Hepatocyte (in vitro differentiated cells): ENCODE data around the gene PRSS56. TPM values are rescaled to one million over a fixed set of nuclear protein-coding genes. Genes with fewer than 3 reads are reported as not detected.

ENCODE experiments used
- DNase-seq: peaks from one replicate; pipeline ENCODE4 v3.0.0-alpha.2; 2016; ENCODE audit warnings: low spot score
- H2AFZ ChIP-seq: fragments of 200-600 bp; sonication (generic); 2 replicates; pipeline ENCODE4 v1.6.0; 2016; ENCODE audit warnings: antibody characterized with exemption, mild to moderate bottlenecking
- H3K27ac ChIP-seq: fragments of 200-600 bp; sonication (generic); 2 replicates; pipeline ENCODE4 v1.5.1; 2016; ENCODE audit warnings: mild to moderate bottlenecking
- H3K27me3 ChIP-seq: fragments of 200-600 bp; sonication (generic); 2 replicates; pipeline ENCODE4 v1.6.1; 2016
- H3K36me3 ChIP-seq: fragments of 200-600 bp; sonication (generic); replicated peaks from 2 replicates; pipeline ENCODE4 v1.5.1; 2016; ENCODE audit warnings: low read depth; ENCODE audit not compliant: insufficient read depth
- H3K4me1 ChIP-seq: fragments of 200-600 bp; sonication (generic); 2 replicates; pipeline ENCODE4 v1.5.1; 2016; ENCODE audit warnings: mild to moderate bottlenecking, moderate library complexity; ENCODE audit not compliant: insufficient read depth
- H3K4me2 ChIP-seq: fragments of 200-600 bp; sonication (generic); 2 replicates; pipeline ENCODE4 v1.6.0; 2016
- H3K4me3 ChIP-seq: fragments of 200-600 bp; sonication (generic); 2 replicates; pipeline ENCODE4 v1.5.1; 2016; ENCODE audit warnings: mild to moderate bottlenecking
- H3K79me2 ChIP-seq: fragments of 200-600 bp; sonication (generic); 2 replicates; pipeline ENCODE4 v1.6.0; 2017; ENCODE audit warnings: mild to moderate bottlenecking
- H3K9me2 ChIP-seq: fragments of 200-600 bp; sonication (generic); replicated peaks from 2 replicates; pipeline ENCODE4 v1.6.0; 2017; ENCODE audit warnings: mild to moderate bottlenecking; ENCODE audit not compliant: insufficient read depth
- H3K9me3 ChIP-seq: fragments of 200-600 bp; sonication (generic); 2 replicates; pipeline ENCODE4 v1.5.1; 2016; ENCODE audit warnings: low read depth, mild to moderate bottlenecking
- H4K20me1 ChIP-seq: fragments of 200-600 bp; sonication (generic); 2 replicates; pipeline ENCODE4 v1.6.0; 2016; ENCODE audit warnings: mild to moderate bottlenecking; ENCODE audit not compliant: insufficient read depth, poor library complexity, severe bottlenecking
- EZH2 ChIP-seq: fragments of 200-600 bp; sonication (generic); IDR thresholded peaks from 2 replicates; pipeline ENCODE4 v1.6.1; 2016; ENCODE audit warnings: antibody characterized with exemption, mild to moderate bottlenecking, borderline replicate concordance
- EZH2phosphoT487 ChIP-seq: fragments of 200-600 bp; sonication (generic); IDR thresholded peaks from one replicate; pipeline ENCODE4 v1.6.1; 2018; ENCODE audit warnings: antibody characterized with exemption, mild to moderate bottlenecking, low read depth, moderate library complexity; ENCODE audit not compliant: unreplicated experiment, severe bottlenecking
- WGBS: methylation state at CpG from one replicate; pipeline ENCODE4 v1.1.6; 2016; ENCODE audit warnings: low lambda C conversion rate; ENCODE audit errors: missing lambda C conversion rate; 5-methylcytosine and 5-hydroxymethylcytosine counted together
- polyA plus RNA-seq: library from polyadenylated mRNA; unstranded; fragments of >200 nt; fragmentation: Nextera tagmentation; extraction: Ambion mirVana; gene quantifications from 2 replicates; pipeline ENCODE4 v1.2.1, GENCODE V29; 2016
- total RNA-seq: library from RNA; depleted of rRNA; stranded (reverse); fragments of >200 nt; gene quantifications from 2 replicates; pipeline ENCODE4 v1.2.3, GENCODE V29; 2014
- TF ChIP-seq, protein P1 (sequence below): fragments of 200-600 bp; sonication (generic); IDR thresholded peaks from 2 replicates; pipeline ENCODE4 v1.5.1; 2016; ENCODE audit warnings: antibody characterized with exemption, mild to moderate bottlenecking; ENCODE audit not compliant: poor library complexity

The PRSS56 gene
- total and polyA plus RNA-seq, 2 experiments from 2014 or later: not detected

DNA sequence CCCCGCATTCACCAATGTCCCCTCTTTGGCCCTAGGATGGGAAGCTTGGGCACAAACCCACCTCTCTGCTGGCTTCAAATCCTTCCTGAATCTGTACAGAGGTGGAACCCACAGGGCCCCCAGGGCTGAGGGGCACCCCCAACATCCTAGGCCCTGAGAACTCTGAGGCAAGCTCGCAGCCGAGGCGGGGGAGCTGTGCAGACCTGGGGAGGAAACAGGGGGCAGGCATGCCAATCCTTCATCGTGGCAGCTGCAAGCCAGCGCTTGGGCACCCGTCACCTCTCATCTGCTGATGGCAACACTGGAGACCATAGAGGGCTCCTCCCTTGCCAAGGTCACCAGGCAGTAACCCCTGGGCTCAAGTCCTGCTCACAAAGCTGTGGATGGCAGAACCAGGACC, 43.4 kb upstream of the PRSS56 start:
- Histone ChIP-seq H3K4me3 (no peak overlapping the region), H4K20me1 (no peaks in the 10 kb centered on the region), H3K27ac (no peak overlapping the region), H3K9me2 (no peaks in the 10 kb centered on the region), H3K27me3 (peaks cover 18% of the 10 kb centered on the region), H2AFZ (no peak overlapping the region), H3K36me3 (no peaks in the 10 kb centered on the region), H3K79me2 (no peaks in the 10 kb centered on the region), H3K9me3 (no peaks in the 10 kb centered on the region), H3K4me1 (no peaks in the 10 kb centered on the region), H3K4me2 (no peak overlapping the region)
- TF ChIP-seq EZH2 (no peak), EZH2phosphoT487 (no peak)
- TF ChIP-seq, protein P1, sequence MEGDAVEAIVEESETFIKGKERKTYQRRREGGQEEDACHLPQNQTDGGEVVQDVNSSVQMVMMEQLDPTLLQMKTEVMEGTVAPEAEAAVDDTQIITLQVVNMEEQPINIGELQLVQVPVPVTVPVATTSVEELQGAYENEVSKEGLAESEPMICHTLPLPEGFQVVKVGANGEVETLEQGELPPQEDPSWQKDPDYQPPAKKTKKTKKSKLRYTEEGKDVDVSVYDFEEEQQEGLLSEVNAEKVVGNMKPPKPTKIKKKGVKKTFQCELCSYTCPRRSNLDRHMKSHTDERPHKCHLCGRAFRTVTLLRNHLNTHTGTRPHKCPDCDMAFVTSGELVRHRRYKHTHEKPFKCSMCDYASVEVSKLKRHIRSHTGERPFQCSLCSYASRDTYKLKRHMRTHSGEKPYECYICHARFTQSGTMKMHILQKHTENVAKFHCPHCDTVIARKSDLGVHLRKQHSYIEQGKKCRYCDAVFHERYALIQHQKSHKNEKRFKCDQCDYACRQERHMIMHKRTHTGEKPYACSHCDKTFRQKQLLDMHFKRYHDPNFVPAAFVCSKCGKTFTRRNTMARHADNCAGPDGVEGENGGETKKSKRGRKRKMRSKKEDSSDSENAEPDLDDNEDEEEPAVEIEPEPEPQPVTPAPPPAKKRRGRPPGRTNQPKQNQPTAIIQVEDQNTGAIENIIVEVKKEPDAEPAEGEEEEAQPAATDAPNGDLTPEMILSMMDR: no peak
- DNase-seq: no peak
- 86% methylated on average over 7 of the region's 7 CpGs for WGBS

DNA sequence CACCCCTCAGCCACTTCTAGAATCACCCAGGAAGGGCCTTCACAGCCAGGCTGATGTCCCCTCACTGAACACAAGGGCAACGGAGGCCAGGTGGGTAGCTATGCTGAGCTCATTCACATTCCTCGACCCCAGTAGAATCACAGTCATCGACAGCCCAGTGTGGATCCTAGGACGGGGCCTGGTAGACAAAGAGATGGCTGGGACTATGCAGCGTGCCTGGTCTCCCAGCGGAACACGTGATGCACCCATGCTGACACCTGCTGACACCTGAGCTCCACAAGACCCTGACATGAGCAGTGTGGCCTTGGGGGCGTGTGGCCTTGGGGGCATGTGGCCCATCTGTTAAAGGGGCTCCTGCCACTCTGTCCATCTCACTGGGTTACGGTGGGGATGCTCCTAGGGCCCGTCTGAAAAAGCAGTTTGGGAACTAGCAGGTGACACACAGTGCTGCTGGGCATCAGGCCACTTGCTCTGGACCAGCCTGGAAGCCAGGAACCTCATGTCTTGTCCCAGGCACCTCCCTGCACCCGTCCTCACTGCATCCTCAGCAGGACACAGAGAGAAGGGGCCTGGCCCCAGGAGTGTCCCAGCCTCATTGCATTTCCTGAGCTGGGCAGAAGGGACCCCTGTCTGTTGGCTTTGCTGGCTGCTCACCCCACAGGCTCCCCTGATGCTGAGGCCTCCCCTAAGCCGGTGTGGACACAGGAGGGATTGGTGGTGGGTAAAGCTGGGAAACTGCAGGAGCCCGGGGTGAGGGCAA, 42.3 kb upstream of the PRSS56 start:
- TF ChIP-seq EZH2phosphoT487: no peak
- TF ChIP-seq EZH2: no peak
- TF ChIP-seq, protein P1: no peak
- Histone ChIP-seq H3K27ac (no peak overlapping the region), H3K27me3 (peaks cover 16% of the 10 kb centered on the region), H3K4me2 (no peak overlapping the region), H4K20me1 (no peaks in the 10 kb centered on the region), H3K36me3 (no peaks in the 10 kb centered on the region), H3K9me2 (no peaks in the 10 kb centered on the region), H3K9me3 (no peaks in the 10 kb centered on the region), H3K79me2 (no peaks in the 10 kb centered on the region), H3K4me1 (no peaks in the 10 kb centered on the region), H2AFZ (no peak overlapping the region), H3K4me3 (no peak overlapping the region)
- no peak for DNase-seq
- WGBS: 94% methylated on average over 13 of the region's 13 CpGs

DNA sequence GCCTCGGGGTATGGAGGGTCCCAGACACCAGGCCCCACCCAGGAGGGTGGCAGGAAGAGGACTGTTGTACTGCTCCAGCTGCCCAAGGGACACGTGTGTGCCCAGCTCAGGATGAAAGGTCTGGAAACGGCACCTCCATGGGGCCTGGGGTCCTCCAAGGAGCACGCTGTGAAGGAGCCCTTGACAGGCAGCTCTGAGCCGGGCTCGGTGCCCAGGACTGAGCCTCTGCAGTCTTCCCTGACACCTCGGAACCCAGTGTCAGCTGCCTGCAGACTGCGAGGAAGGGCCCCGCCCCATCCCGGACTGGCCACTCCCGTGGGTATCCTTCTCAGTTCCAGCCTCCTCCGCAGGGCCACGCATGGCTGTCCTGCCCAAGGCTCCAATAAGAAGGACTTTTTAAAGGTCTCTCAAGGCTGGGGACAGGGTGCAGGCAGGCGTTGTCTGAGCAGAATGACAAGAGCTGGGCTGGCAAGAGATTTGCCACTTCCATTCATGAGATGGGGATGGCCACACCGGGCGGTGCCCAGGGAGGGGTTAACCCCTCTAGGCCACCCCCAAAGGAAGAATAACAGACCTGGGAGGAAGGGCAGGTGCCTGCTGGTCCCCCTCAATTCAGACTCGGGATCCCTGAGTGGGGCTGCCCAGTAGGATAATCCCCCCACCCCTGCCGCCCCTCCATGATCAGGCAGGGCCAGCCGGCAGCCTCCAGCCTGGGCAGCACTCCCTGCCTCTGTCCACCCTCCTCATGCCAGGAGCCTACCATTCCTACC, 41.4 kb upstream of the PRSS56 start:
- H3K27me3 ChIP-seq: peaks cover 17% of the 10 kb centered on the region
- no peak overlapping the region for H3K27ac ChIP-seq
- TF ChIP-seq EZH2phosphoT487: no peak
- TF ChIP-seq, protein P1: no peak
- TF ChIP-seq EZH2: no peak
- no peaks in the 10 kb centered on the region for H3K36me3 ChIP-seq
- no peaks in the 10 kb centered on the region for H3K9me2 ChIP-seq
- no peaks in the 10 kb centered on the region for H3K79me2 ChIP-seq
- H2AFZ ChIP-seq: no peak overlapping the region
- no peaks in the 10 kb centered on the region for H3K4me1 ChIP-seq
- DNase-seq: no peak
- no peaks in the 10 kb centered on the region for H3K9me3 ChIP-seq
- WGBS: 82% methylated on average over 17 of the region's 19 CpGs
- H3K4me2 ChIP-seq: no peak overlapping the region
- H3K4me3 ChIP-seq: no peak overlapping the region
- H4K20me1 ChIP-seq: no peaks in the 10 kb centered on the region
